GM12872 (cell line): Measurements from ENCODE around the gene KDSR.

ENCODE experiments used
- TF ChIP-seq, protein P1 (sequence below): IDR thresholded peaks from 3 replicates; pipeline ENCODE4 v1.5.1; 2011; ENCODE audit warnings: low read depth, mild to moderate bottlenecking, low read length, moderate library complexity; ENCODE audit not compliant: insufficient read depth

The KDSR gene

DNA sequence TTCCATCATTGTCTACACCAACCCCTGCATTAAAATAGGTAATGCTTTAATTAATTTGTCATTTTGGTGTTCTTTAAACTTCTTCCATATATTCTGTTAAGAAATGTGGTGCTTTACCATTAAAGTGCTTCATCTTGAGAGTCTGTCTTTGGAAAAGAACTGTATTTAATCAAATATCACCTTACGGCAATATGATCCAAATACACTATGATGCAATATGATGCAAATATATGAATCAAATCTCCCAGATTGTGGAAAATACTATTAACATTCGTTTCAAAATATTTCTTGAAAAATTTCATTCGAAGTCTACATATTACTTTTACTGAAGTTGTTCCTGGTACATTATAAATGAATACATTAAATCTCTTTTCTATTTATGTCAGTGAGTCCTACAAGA, 32.3 kb upstream of the KDSR start:
- TF ChIP-seq, protein P1, sequence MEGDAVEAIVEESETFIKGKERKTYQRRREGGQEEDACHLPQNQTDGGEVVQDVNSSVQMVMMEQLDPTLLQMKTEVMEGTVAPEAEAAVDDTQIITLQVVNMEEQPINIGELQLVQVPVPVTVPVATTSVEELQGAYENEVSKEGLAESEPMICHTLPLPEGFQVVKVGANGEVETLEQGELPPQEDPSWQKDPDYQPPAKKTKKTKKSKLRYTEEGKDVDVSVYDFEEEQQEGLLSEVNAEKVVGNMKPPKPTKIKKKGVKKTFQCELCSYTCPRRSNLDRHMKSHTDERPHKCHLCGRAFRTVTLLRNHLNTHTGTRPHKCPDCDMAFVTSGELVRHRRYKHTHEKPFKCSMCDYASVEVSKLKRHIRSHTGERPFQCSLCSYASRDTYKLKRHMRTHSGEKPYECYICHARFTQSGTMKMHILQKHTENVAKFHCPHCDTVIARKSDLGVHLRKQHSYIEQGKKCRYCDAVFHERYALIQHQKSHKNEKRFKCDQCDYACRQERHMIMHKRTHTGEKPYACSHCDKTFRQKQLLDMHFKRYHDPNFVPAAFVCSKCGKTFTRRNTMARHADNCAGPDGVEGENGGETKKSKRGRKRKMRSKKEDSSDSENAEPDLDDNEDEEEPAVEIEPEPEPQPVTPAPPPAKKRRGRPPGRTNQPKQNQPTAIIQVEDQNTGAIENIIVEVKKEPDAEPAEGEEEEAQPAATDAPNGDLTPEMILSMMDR = no peak

- TF ChIP-seq, protein P1 = no peak
Measured at GRCh38 chr18:63397349-63397748, 30.3 kb upstream of the KDSR start.

DNA sequence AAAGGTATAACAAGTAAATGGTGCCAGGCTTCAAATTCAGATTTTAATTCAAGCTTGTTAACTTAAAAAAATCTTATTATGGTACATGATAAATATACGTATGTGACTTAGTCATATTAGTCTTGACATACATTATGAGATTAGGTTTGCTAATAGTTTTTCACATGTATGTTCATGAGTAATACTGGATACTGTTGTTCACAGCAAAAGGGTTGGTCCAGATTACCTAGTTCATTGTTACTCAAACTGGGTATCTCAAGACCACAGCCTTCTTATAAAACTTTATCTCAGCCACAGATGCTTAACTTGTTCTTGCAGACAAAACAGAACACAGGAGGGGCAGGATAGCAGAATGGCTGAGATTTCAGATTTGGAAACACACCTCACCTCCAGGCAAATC, 28.5 kb upstream of the KDSR start:
- TF ChIP-seq, protein P1 = no peak

- TF ChIP-seq, protein P1 = no peak
Measured at GRCh38 chr18:63394954-63395353, 27.9 kb upstream of the KDSR start.

DNA sequence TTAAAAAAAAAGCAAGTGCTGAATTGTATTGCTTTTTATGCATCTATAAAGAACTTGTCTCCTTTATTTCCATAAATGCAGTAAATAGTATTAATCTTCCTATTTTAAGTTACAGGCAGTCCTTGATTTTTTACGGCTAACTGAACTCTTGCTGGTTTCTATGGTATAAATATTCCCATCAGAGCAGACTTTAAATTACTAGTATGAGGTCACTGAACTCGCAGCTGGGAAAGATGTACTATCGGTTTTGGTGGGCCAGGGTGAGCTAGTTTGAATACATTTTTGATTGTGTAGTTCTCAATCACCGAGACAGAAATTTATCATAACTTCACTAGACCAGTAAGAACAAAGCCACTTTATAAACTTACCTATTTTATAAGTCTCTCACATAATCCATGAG, 20.9 kb upstream of the KDSR start:
- TF ChIP-seq, protein P1 = no peak

GRCh38 chr18:63382843-63383242, 15.8 kb upstream of the KDSR start:
- TF ChIP-seq, protein P1 = no peak

- TF ChIP-seq, protein P1 = no peak
Measured at GRCh38 chr18:63379639-63379962, 12.6 kb upstream of the KDSR start.
